IPS-15b (cell line): Measurements from ENCODE around the gene ERBB4.
"Not testable (repeated sequence)": the region's sequence is repeated elsewhere in the genome, so short reads cannot be mapped to it uniquely, and the experiment has no call there.

Experiments used
- H3K27me3 ChIP-seq: one replicate; pipeline ENCODE4 v1.6.1; 2013; ENCODE audit warnings: low read length; ENCODE audit not compliant: control insufficient read depth, insufficient read depth
- H3K36me3 ChIP-seq: one replicate; pipeline ENCODE4 v1.6.1; 2013; ENCODE audit warnings: low read length; ENCODE audit not compliant: control insufficient read depth, insufficient read depth
- H3K4me1 ChIP-seq: one replicate; pipeline ENCODE4 v1.6.1; 2013; ENCODE audit warnings: mild to moderate bottlenecking, low read length; ENCODE audit not compliant: control insufficient read depth, insufficient read depth
- H3K4me3 ChIP-seq: one replicate; pipeline ENCODE4 v1.5.1; 2013; ENCODE audit warnings: low read depth, low read length
- H3K9ac ChIP-seq: one replicate; pipeline ENCODE4 v1.6.1; 2013; ENCODE audit warnings: low read depth, mild to moderate bottlenecking, low read length
- H3K9me3 ChIP-seq: one replicate; pipeline ENCODE4 v1.6.1; 2013; ENCODE audit warnings: mild to moderate bottlenecking, low read length; ENCODE audit not compliant: control insufficient read depth, insufficient read depth

Gene ERBB4

DNA sequence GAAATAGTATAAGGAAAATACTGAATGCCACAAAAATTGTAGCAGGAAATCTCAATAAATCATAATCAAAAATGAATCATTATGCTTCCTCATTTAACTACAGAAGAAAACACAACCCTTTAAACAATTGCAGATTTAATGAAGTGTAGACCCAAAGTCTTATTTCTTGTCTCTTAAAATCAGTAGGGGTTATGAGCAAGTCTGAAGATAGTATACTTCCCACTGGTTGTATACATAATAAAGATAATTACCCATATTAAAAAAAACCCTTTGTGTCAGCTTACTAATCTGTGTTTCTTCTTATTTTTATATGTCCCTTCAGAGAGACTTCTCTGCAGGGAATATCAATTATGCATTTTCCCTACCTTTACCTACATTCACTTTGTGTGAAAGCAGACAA, 504.7 kb downstream of the ERBB4 start:
- Histone ChIP-seq H3K9me3 (no peaks in the 10 kb centered on the region), H3K4me1 (no peaks in the 10 kb centered on the region), H3K36me3 (no peaks in the 10 kb centered on the region), H3K27me3 (no peaks in the 10 kb centered on the region), H3K4me3 (no peak overlapping the region), H3K9ac (no peak overlapping the region)

DNA sequence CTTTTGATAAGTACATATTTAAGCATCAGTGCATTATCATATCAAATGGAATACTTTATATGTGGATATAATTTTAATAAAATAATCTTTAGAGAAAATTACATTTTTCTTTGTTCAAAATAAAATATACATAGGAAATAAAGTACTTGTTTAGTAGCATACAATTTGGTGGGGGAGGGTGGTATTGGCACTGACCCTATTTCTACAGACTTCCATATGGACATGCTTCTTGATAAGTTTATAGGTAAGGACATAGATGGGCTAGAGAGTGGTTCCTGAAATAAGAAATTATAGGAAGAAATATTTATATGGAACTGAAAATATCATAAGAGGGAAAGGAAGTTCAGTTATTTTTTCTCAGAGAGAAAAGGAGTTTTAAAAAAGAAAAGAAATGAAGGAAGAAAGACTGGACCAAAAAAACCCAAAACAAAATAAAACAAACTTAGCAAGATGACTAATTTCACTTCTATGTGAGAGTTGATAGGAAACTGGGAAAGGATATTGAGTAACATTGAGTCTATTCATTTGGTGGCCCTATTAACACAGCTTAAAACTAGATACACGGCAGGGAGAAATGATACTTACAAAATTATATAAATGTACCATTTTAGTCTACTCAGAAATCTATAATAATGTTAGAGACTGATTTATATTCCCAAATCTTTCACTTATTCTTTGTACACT, 505.9 kb downstream of the ERBB4 start:
- H3K9me3 ChIP-seq: no peaks in the 10 kb centered on the region
- H3K4me1 ChIP-seq: no peaks in the 10 kb centered on the region
- H3K36me3 ChIP-seq: no peaks in the 10 kb centered on the region
- no peak overlapping the region for H3K4me3 ChIP-seq
- H3K27me3 ChIP-seq: no peaks in the 10 kb centered on the region
- no peak overlapping the region for H3K9ac ChIP-seq

DNA sequence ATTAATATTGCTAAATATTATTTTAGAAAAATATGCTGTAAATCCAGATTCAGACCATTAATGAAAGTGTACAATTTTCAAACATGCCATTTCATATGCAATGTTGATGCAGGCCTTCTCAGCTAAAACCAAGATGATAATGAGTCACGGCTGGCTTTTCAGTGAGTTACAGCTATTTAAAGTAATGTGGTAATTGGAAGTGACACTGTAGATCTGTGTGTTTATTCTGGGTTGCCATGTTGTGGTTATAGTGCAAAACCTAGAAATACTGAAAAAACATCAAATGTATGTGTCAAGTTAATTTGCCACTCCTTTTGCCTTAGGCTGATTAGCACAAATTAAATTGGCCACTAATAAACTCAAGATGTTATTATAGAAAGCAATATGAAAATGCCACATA, 506.6 kb downstream of the ERBB4 start:
- Histone ChIP-seq H3K4me1 (no peaks in the 10 kb centered on the region), H3K27me3 (no peaks in the 10 kb centered on the region), H3K36me3 (no peaks in the 10 kb centered on the region), H3K9me3 (no peaks in the 10 kb centered on the region), H3K4me3 (no peak overlapping the region), H3K9ac (no peak overlapping the region)

DNA sequence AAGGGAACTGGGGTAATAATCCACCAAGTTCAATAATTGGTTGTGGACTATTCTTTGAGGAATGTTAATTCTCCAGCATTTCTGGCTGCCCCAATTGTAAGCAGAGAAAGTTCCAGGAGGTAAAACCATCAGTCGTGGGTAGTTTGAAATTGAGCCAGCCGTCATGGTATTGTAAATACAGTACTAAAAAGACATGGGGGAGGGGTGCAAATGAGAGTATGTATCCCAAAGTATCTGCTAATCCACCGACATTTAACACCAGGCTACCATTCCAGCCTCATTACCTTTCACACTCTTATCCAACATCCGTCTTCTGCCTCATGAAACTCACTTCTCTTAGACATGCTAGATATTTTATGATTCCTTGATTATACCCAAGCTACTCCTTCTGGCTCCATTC, 507.9 kb downstream of the ERBB4 start:
- no peaks in the 10 kb centered on the region for H3K4me1 ChIP-seq
- no peaks in the 10 kb centered on the region for H3K36me3 ChIP-seq
- H3K4me3 ChIP-seq: no peak overlapping the region
- no peaks in the 10 kb centered on the region for H3K9me3 ChIP-seq
- no peak overlapping the region for H3K9ac ChIP-seq
- no peaks in the 10 kb centered on the region for H3K27me3 ChIP-seq

DNA sequence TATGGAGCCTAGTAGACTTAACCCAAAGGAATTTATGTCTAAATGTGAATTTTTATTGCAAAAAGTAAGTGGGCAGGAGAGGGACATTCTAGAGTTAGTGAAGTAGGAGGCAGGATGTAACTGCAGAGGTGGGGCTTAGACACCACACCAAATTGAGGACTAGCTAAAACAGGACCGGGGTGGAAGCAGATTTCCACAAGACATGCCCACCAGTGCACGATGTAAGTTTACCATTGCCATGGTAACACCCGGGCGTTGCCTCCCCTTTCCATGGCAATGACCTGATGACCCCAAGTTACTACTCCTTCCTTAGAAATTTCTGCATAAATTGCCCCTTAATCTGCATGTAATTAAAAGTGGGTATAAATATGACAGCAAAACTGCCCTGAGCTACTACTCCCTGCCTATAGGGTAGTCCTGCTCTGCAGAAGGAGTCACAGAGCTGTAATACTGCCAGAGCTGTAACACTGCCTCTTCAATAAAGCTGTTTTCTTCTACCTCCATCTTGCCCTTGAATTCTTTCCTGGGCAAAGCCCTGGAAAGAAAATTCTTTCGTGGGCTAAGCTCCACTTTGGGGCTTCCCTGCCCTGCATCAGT, 509.7 kb downstream of the ERBB4 start:
- Histone ChIP-seq H3K9ac (no peak overlapping the region), H3K4me3 (no peak overlapping the region), H3K27me3 (no peaks in the 10 kb centered on the region), H3K4me1 (no peaks in the 10 kb centered on the region), H3K36me3 (no peaks in the 10 kb centered on the region), H3K9me3 (no peaks in the 10 kb centered on the region)

DNA sequence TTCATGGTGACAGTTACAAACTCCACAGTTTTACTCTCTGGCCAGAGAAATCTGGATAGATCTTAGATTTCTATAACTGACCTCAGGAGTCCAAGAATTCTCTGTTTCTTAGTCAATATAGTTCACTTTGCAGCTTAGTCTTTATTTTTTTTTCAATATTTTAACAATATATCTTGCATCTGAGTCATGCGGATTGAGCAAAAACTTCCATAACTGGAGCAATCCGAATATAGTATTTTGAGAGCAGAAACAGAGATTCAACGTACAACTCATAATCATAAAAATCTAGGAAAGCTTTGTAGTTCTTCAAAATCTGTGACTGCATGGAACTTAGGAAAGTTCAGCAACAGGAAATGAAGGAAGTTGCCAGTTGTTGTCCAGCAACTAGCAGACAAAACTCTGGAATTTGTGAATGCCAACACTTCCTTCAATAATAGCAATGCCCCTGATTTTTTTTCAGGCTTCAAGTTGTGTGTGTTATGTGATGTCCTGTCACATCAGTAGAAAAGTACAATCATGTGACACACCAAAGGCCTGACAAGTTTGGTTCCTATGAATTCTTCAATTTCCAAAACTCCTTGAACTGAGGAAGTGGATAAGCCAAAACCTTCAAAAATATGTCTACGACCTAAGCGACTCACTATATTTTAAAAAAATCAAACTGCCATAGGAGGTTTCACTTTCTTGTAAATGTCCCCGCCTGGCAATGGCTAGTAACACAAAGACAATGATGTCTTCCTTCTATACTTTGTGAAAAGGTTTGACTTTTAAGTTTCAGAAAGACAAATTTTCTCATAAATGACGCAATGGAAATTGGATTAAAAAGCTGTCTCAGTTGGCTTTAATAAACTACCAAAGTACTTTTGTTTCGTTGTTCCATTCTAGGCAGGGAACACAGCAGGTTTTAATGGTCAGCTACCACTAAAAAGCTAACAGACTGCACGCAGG, 510.6 kb downstream of the ERBB4 start:
- Histone ChIP-seq H3K9me3 (no peaks in the 10 kb centered on the region), H3K9ac (no peak overlapping the region), H3K36me3 (no peaks in the 10 kb centered on the region), H3K4me3 (no peak overlapping the region), H3K4me1 (no peaks in the 10 kb centered on the region), H3K27me3 (no peaks in the 10 kb centered on the region)

DNA sequence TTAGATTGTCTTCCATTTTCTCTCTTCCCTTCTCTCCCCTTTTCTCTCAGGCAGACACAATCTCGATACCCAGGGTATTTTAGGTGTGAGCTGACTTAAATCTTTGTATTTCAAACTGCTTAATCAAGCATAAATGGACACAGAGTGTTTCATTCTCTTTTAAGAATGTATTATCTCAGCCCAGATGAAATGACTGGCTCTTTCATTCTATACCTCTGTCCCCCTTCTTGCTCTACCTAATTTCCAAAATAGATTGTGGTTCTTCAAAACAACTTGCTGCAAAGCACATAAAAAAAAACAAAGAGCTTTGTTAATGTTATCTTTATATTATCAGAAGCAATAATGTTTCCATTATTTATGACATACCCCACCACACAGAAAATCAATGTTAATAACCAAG, 514.6 kb downstream of the ERBB4 start:
- no peaks in the 10 kb centered on the region for H3K36me3 ChIP-seq
- H3K9me3 ChIP-seq: no peaks in the 10 kb centered on the region
- H3K4me1 ChIP-seq: no peaks in the 10 kb centered on the region
- H3K27me3 ChIP-seq: no peaks in the 10 kb centered on the region
- no peak overlapping the region for H3K4me3 ChIP-seq
- no peak overlapping the region for H3K9ac ChIP-seq

DNA sequence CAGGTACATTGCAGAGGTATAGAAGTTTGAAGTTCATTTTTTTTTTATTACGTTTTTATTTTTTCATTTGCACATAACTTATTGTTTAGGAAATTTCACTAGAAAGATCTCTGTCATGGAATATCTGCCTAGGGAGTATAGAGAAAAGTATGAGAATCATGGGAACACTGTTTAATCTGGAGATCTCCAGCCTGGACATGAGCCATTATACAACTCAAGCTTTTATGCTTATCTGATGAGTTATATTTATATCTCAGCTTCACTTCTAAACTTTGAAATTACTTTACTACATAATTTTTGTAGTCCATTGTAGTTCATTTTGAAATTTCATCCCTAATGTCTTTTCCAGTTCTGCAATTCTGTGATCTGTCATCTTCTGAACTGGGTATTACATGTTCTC, 515.6 kb downstream of the ERBB4 start:
- Histone ChIP-seq H3K27me3 (no peaks in the 10 kb centered on the region), H3K9ac (no peak overlapping the region), H3K4me3 (no peak overlapping the region), H3K9me3 (no peaks in the 10 kb centered on the region), H3K36me3 (no peaks in the 10 kb centered on the region), H3K4me1 (no peaks in the 10 kb centered on the region)

DNA sequence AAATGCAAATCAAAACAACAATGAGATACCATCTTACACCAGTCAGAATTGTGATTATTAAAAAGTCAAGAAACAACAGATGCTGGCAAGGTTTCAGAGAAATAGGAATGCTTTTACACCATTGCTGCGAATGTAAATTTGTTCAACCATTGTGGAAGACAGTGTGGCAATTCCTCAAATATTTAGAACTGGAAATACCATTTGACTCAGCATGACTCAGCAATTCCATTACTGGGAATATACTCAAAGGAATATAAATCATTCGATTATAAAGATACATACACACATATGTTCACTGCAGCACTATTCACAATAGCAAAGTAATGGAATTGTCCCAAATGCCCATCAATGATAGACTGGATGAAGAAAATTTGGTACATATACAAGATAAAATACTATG, 516.7 kb downstream of the ERBB4 start:
- Histone ChIP-seq H3K27me3 (no peaks in the 10 kb centered on the region), H3K4me1 (no peaks in the 10 kb centered on the region), H3K36me3 (no peaks in the 10 kb centered on the region), H3K9me3 (no peaks in the 10 kb centered on the region), H3K4me3 (no peak overlapping the region), H3K9ac (no peak overlapping the region)

DNA sequence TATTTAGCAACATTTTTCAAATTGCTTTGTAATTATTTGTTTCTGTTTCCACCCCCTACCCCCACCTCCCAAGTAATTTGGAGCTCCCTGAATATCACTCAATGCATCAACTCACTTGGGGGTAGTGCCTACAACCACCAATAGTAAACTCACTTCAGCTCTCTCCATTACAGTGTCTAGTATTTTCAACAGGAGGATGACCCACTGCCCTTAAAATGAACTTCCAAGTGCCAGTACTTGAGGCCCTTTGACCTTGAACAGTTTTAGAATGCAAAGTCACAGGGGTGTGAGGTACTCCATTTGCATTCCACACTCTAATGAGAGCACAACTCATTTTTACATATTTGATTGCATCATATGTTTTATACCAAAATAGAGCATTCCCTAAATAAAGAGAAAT, 523.0 kb downstream of the ERBB4 start:
- Histone ChIP-seq H3K9ac (no peak overlapping the region), H3K4me1 (peaks cover 4% of the 10 kb centered on the region), H3K36me3 (no peaks in the 10 kb centered on the region), H3K9me3 (no peaks in the 10 kb centered on the region), H3K4me3 (no peak overlapping the region), H3K27me3 (no peaks in the 10 kb centered on the region)

DNA sequence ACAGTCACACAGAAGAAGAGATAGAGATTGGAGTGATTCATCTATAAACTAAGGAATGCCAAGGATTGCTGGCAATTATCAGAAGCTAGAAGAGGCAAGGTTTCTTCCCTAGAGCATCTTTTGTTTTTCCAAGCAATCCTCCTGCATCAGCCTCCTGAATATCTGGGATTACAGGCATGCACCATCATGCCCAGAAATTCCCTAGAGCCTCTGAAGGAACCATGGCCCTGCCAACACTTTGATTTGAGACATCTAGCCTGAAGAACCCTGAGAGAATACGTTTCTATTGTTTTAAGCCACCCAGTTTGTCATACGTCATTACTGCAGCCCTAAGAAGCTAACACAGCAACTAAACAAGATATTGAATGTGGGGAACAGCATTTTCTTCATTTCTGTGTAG, 525.0 kb downstream of the ERBB4 start:
- Histone ChIP-seq H3K9ac (no peak overlapping the region), H3K9me3 (no peaks in the 10 kb centered on the region), H3K4me1 (peaks cover 4% of the 10 kb centered on the region), H3K27me3 (no peaks in the 10 kb centered on the region), H3K4me3 (no peak overlapping the region), H3K36me3 (no peaks in the 10 kb centered on the region)

DNA sequence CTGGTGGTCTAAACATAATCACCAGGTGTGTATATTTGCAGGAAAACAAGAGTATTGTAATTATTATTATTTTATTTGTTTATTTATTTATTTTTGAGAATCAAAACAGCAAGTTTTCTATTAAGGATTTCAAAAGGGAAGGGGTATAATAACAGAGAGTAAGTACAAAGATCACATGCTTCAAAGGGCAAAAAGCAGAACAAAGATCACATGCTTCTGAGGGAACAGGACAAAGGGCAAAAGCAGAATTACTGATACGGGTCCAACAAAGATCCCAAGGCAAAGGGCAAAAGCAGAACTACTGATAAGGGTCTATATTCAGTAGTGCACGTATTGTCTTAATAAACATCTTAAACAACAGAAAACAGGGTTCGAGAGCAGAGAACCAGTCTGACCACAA, 528.3 kb downstream of the ERBB4 start:
- H3K9me3 ChIP-seq, H3K9ac ChIP-seq, H3K36me3 ChIP-seq, H3K27me3 ChIP-seq, H3K4me1 ChIP-seq, H3K4me3 ChIP-seq: not testable (repeated sequence)
